ENCODE measurements around the gene SH3RF3. TPM values are rescaled to one million over a fixed set of nuclear protein-coding genes. Genes with fewer than 3 reads are reported as not detected.

The SH3RF3 gene
- total RNA-seq, 2 donors from 2014 or later, result 1.4 to 17.0 TPM

DNA sequence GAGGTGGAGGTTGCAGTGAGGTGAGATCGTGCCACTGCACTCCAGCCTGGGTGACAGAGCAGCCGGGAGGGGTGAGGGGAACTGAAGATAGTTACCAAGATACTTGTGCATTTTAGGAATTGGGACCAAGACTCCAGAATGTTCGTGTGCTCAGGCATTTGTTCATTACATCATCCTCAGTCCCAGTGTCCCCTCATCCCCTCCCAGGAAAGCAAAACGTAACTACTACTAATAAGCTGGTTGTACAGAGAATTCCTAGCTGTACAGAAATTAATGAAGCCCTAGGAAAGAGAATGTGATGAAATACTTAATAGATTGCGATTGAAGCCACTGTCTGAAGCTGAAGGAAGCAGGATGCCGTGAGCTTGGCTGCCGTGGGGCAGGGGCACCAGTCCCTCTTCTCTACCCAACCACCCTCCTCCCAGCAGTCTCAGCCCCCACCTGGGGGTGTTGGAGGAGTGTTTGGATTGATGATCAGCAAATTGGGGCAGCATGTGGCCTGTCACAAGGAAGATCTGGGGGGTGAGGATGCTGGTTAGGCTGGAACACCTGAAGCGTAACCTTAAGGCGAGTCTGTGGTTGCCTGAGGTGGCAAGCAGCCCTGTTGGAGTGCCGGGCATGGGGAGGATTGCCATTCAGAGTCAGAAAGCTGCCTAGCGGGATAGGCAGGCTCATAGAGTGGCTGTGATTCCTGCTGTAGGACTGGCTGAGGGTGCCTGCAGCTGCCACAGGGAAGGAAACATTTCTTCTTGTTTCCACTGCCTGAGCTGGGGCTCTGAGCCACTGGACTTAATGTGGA is 140.9 kb downstream of the SH3RF3 start:
- no peak overlapping the region for H3K27ac ChIP-seq
- H3K27me3 ChIP-seq (replicated peaks; ENCODE audit: insufficient read depth), result no peaks in the 10 kb centered on the region
- WGBS, result 79% methylated on average over 11 of the region's 11 CpGs
- H3K4me3 ChIP-seq, result no peak overlapping the region
- intact Hi-C loops (cut with DNase I), result no loop called here
- no peaks in the 10 kb centered on the region for H3K4me1 ChIP-seq (replicated peaks)
- DNase-seq (ENCODE audit: low spot score), result peak; percentile 38
- H3K36me3 ChIP-seq, result no peaks in the 10 kb centered on the region
- H3K9me3 ChIP-seq, result no peaks in the 10 kb centered on the region
- no peak for TF ChIP-seq POLR2AphosphoS5 (IDR thresholded peaks at IDR 0.05)
- TF ChIP-seq POLR2A (IDR thresholded peaks at IDR 0.05), result no peak
- TF ChIP-seq, protein P1, sequence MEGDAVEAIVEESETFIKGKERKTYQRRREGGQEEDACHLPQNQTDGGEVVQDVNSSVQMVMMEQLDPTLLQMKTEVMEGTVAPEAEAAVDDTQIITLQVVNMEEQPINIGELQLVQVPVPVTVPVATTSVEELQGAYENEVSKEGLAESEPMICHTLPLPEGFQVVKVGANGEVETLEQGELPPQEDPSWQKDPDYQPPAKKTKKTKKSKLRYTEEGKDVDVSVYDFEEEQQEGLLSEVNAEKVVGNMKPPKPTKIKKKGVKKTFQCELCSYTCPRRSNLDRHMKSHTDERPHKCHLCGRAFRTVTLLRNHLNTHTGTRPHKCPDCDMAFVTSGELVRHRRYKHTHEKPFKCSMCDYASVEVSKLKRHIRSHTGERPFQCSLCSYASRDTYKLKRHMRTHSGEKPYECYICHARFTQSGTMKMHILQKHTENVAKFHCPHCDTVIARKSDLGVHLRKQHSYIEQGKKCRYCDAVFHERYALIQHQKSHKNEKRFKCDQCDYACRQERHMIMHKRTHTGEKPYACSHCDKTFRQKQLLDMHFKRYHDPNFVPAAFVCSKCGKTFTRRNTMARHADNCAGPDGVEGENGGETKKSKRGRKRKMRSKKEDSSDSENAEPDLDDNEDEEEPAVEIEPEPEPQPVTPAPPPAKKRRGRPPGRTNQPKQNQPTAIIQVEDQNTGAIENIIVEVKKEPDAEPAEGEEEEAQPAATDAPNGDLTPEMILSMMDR (IDR thresholded peaks at IDR 0.05), result no peak

DNA sequence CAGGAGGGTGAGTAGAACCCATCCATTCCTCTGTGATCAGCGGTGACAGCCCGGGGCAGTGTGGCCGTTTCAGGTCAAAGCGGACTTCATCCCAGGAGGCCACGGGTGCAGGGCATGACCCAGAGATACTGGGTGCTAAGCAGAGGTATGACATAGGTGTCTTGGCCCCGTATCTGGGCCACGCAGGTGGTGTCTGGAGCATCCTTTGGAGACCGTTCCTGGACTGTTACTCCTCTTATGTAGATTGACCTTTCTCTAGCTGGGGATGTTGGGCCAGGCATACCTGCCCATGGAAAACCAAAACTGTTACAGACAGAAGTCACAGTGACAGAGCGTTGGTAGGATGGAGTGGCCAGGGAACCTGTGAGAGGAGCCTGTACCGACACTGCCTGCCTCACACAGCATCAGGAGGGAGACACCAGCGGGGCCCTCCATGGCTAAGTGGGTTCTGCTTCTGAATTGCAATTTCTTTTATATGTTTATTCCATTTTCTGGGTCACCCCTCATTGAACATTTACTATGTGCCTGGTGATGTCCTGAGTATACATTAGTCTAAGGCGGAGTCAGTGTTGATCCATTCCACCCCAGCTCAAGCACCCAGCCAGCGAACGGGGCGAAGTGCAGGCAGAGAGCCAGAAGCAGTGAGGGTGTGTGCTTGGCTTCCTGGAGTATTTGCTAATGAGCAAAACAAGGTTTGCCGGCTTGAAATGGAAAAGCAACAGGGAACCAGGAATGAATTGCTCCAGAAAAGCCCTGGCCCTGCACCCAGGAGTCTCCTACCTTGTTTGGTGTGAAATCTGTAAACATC is 141.7 kb downstream of the SH3RF3 start:
- no peaks in the 10 kb centered on the region for H3K36me3 ChIP-seq
- H3K4me1 ChIP-seq (replicated peaks), result no peaks in the 10 kb centered on the region
- TF ChIP-seq POLR2AphosphoS5 (IDR thresholded peaks at IDR 0.05) (no peak), POLR2A (IDR thresholded peaks at IDR 0.05) (no peak)
- TF ChIP-seq, protein P1 (IDR thresholded peaks at IDR 0.05), result no peak
- H3K27ac ChIP-seq, result no peak overlapping the region
- H3K9me3 ChIP-seq, result no peaks in the 10 kb centered on the region
- H3K27me3 ChIP-seq (replicated peaks; ENCODE audit: insufficient read depth), result no peaks in the 10 kb centered on the region
- H3K4me3 ChIP-seq, result no peak overlapping the region
- 73% methylated on average over 16 of the region's 16 CpGs for WGBS
- no peak for DNase-seq (ENCODE audit: low spot score)
- intact Hi-C loops (cut with DNase I), result no loop called here

DNA sequence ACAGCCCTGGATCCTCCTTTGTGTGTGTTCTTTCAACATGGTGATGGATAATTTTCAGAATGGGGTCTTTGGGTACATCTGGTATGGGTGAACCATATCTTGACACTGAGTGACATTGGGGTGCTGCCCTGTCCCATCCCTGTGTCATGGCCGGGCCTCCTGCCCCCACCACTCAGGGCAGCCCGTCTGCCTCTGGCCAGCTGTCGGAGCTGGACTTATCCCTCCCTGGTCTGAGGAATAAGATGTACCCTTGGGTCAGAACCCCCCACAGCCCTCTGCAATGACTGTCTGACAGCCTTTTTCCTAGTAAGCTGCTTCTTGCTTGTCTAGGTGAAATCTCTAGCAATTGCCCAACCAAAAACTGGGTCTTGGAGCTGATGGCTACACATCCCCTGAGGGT is 142.9 kb downstream of the SH3RF3 start:
- Histone ChIP-seq H3K27me3 (replicated peaks; ENCODE audit: insufficient read depth) (no peaks in the 10 kb centered on the region), H3K4me1 (replicated peaks) (no peaks in the 10 kb centered on the region), H3K9me3 (no peaks in the 10 kb centered on the region), H3K27ac (no peak overlapping the region), H3K4me3 (no peak overlapping the region), H3K36me3 (no peaks in the 10 kb centered on the region)
- DNase-seq (ENCODE audit: low spot score), result no peak
- 96% methylated on average over 3 of the region's 3 CpGs for WGBS
- no peak for TF ChIP-seq POLR2A (IDR thresholded peaks at IDR 0.05)
- TF ChIP-seq, protein P1 (IDR thresholded peaks at IDR 0.05), result no peak
- TF ChIP-seq POLR2AphosphoS5 (IDR thresholded peaks at IDR 0.05), result no peak
- intact Hi-C loops (cut with DNase I), result no loop called here

DNA sequence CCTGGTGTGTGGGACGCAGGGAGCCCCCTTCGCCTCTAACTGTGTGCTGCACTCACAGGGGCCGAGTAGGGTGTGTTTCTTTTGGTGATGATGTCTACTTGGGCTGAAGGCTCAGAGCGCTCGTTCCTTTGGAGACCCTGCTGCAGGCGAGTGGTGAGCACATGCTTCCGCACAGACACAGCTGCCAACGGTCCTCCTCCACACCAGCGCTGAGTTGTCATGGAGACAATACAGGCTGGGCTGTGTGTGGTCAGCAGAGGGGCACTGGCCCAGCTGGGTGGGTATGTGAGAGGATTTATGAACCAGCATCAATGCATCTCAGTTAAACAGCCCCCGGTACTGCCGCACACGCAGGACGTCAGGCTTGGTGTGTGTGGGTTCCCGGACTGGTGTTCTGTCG is 143.5 kb downstream of the SH3RF3 start:
- no peaks in the 10 kb centered on the region for H3K9me3 ChIP-seq
- 89% methylated on average over 15 of the region's 15 CpGs for WGBS
- no peak overlapping the region for H3K27ac ChIP-seq
- intact Hi-C loops (cut with DNase I), result no loop called here
- TF ChIP-seq POLR2AphosphoS5 (IDR thresholded peaks at IDR 0.05) (no peak), POLR2A (IDR thresholded peaks at IDR 0.05) (no peak)
- TF ChIP-seq, protein P1 (IDR thresholded peaks at IDR 0.05), result no peak
- H3K4me3 ChIP-seq, result no peak overlapping the region
- DNase-seq (ENCODE audit: low spot score), result no peak
- no peaks in the 10 kb centered on the region for H3K4me1 ChIP-seq (replicated peaks)
- no peaks in the 10 kb centered on the region for H3K36me3 ChIP-seq
- H3K27me3 ChIP-seq (replicated peaks; ENCODE audit: insufficient read depth), result no peaks in the 10 kb centered on the region
